SK-N-SH (cell line): ENCODE results near the gene PPP1R3A.

Experiments
- EZH2phosphoT487 ChIP-seq: fragments of 200-600 bp; sonication (generic); IDR thresholded peaks from 2 replicates; pipeline ENCODE4 v1.6.1; 2017; ENCODE audit warnings: low read depth, mixed run types, mild to moderate bottlenecking, antibody characterized with exemption, moderate library complexity, borderline replicate concordance
- TAF1 ChIP-seq: IDR thresholded peaks from 2 replicates; pipeline ENCODE4 v1.6.1; 2012; ENCODE audit warnings: low read depth, mild to moderate bottlenecking, low read length, moderate library complexity, borderline replicate concordance

GRCh38 chr7:113904521-113904920, 14.3 kb downstream of the PPP1R3A start:
- TF ChIP-seq TAF1 (no peak), EZH2phosphoT487 (no peak)
